B cell (primary cell): ENCODE results near the gene TMEM119.

ENCODE experiments used
- EZH2 ChIP-seq: IDR thresholded peaks from 2 replicates; pipeline ENCODE4 v1.6.1; 2012; ENCODE audit warnings: borderline replicate concordance, low read depth, mild to moderate bottlenecking, moderate library complexity, low read length; ENCODE audit not compliant: insufficient read depth, poor library complexity, severe bottlenecking
- TF ChIP-seq, protein P1 (sequence below): fragments of 200-600 bp; IDR thresholded peaks from one replicate; pipeline ENCODE4 v1.8.0; 2022; ENCODE audit warnings: antibody characterized with exemption, mild to moderate bottlenecking

DNA sequence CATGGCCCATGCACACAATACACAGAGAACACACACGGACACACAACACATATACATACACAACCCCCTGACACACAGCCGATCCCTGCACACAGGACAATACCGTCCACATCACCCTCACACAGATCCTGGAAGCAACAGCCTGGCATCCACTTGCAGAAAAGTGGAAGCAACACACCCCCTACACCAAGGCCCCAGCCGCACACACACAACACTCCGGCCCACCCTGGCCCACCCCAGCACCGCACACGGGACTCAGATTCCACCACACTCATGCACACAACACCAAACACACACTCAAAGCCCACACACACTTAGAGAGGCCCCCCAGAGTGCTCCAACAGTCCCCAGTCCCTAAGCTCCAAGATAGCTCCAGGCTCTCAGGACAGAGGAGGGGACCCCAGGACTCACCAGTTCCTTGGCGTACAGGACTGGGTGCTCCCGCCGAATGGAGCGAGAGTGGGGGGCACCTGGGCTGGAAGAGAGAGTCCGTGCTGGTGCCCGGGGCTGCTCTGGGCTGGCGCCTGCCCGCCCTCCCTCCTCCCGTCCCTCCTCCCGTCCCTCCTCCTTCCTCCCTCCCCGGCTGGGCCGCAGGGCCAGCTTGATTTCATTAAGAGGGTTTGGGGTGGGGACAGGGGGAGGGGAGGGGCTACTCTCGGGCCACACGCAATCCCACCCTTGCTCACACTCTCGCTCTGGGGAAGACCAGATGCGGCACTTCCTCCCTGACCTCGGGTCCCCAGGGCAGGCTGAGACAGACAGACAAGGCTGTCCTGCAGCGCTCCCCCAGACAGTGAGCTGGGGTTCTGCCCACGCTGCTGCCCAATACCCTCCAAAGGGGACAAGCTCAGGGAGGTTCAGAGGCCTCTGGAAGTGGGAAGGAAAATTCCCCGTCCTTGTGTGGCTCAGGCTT is at the start of gene TMEM119:
- TF ChIP-seq EZH2: no peak
- TF ChIP-seq, protein P1, sequence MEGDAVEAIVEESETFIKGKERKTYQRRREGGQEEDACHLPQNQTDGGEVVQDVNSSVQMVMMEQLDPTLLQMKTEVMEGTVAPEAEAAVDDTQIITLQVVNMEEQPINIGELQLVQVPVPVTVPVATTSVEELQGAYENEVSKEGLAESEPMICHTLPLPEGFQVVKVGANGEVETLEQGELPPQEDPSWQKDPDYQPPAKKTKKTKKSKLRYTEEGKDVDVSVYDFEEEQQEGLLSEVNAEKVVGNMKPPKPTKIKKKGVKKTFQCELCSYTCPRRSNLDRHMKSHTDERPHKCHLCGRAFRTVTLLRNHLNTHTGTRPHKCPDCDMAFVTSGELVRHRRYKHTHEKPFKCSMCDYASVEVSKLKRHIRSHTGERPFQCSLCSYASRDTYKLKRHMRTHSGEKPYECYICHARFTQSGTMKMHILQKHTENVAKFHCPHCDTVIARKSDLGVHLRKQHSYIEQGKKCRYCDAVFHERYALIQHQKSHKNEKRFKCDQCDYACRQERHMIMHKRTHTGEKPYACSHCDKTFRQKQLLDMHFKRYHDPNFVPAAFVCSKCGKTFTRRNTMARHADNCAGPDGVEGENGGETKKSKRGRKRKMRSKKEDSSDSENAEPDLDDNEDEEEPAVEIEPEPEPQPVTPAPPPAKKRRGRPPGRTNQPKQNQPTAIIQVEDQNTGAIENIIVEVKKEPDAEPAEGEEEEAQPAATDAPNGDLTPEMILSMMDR: no peak
